CD4-positive, alpha-beta T cell treated with Interferon gamma for 1 hour (primary cell): ENCODE measurements around the gene KLHL5.

Experiments
- DNase-seq: peaks from one replicate; pipeline ENCODE4 v3.0.0-alpha.2; 2020

The KLHL5 gene

GRCh38 chr4:39044364-39044955 is 17.6 kb upstream of the KLHL5 start:
- DNase-seq: peak; percentile 98

GRCh38 chr4:39044956-39045826 is 16.8 kb upstream of the KLHL5 start:
- DNase-seq: no peak

GRCh38 chr4:39045827-39046221 is 16.2 kb upstream of the KLHL5 start:
- no peak for DNase-seq

- DNase-seq: peak; percentile 32
Observed at GRCh38 chr4:39046249-39046648, 15.8 kb upstream of the KLHL5 start.

GRCh38 chr4:39047681-39048080 is 14.4 kb upstream of the KLHL5 start:
- DNase-seq: no peak

- no peak for DNase-seq
Observed at GRCh38 chr4:39048311-39048710, 13.7 kb upstream of the KLHL5 start.

- DNase-seq: no peak
Observed at GRCh38 chr4:39050590-39050989, 11.4 kb upstream of the KLHL5 start.

GRCh38 chr4:39051492-39051891 is 10.5 kb upstream of the KLHL5 start:
- DNase-seq: no peak

GRCh38 chr4:39053983-39054382 is 8.0 kb upstream of the KLHL5 start:
- no peak for DNase-seq

GRCh38 chr4:39054497-39054896 is 7.5 kb upstream of the KLHL5 start:
- DNase-seq: no peak

- no peak for DNase-seq
Observed at GRCh38 chr4:39056023-39056422, 6.0 kb upstream of the KLHL5 start.

- no peak for DNase-seq
Observed at GRCh38 chr4:39061457-39061856, 575 bp upstream of the KLHL5 start.

- DNase-seq: no peak
Observed at GRCh38 chr4:39062770-39063097, 702 bp downstream of the KLHL5 start.

GRCh38 chr4:39063430-39063829 is 1.4 kb downstream of the KLHL5 start:
- no peak for DNase-seq

- no peak for DNase-seq
Observed at GRCh38 chr4:39066371-39066770, 4.3 kb downstream of the KLHL5 start.

- DNase-seq: no peak
Observed at GRCh38 chr4:39067031-39067430, 5.0 kb downstream of the KLHL5 start.

GRCh38 chr4:39067451-39067850 is 5.4 kb downstream of the KLHL5 start:
- no peak for DNase-seq

- no peak for DNase-seq
Observed at GRCh38 chr4:39068907-39069306, 6.9 kb downstream of the KLHL5 start.

- no peak for DNase-seq
Observed at GRCh38 chr4:39078829-39079228, 16.8 kb downstream of the KLHL5 start.

- no peak for DNase-seq
Observed at GRCh38 chr4:39083164-39083563, 21.1 kb downstream of the KLHL5 start.

- DNase-seq: no peak
Observed at GRCh38 chr4:39085891-39086290, 23.9 kb downstream of the KLHL5 start.

- DNase-seq: no peak
Observed at GRCh38 chr4:39096847-39097246, 34.8 kb downstream of the KLHL5 start.

- DNase-seq: no peak
Observed at GRCh38 chr4:39097290-39097689, 35.3 kb downstream of the KLHL5 start.

- DNase-seq: no peak
Observed at GRCh38 chr4:39102297-39102696, 40.3 kb downstream of the KLHL5 start.

GRCh38 chr4:39103291-39103690 is 41.3 kb downstream of the KLHL5 start:
- no peak for DNase-seq
